ENCODE results near the gene INAFM1.
A peak's percentile ranks its signal among the peaks of the same experiment; 100 is the strongest.
"Not testable (repeated sequence)": the region's sequence is repeated elsewhere in the genome, so short reads cannot be mapped to it uniquely, and the experiment has no call there.

The INAFM1 gene

GRCh38 chr19:47240996-47241918 is 33.4 kb upstream of the INAFM1 start:
- DNase-seq (ENCODE audit: low read depth): no peak

GRCh38 chr19:47241919-47242577 is 32.6 kb upstream of the INAFM1 start:
- no peak for DNase-seq (ENCODE audit: low read depth)

- no peak for DNase-seq (ENCODE audit: low read depth)
Observed at GRCh38 chr19:47243364-47243775, 31.3 kb upstream of the INAFM1 start.

GRCh38 chr19:47243776-47244547 is 30.7 kb upstream of the INAFM1 start:
- DNase-seq (ENCODE audit: low read depth): peak; percentile 96

- DNase-seq (ENCODE audit: low read depth): no peak
Observed at GRCh38 chr19:47247308-47247990, 27.2 kb upstream of the INAFM1 start.

- not testable (repeated sequence) for DNase-seq (ENCODE audit: low read depth)
Observed at GRCh38 chr19:47253016-47253415, 21.7 kb upstream of the INAFM1 start.

GRCh38 chr19:47253467-47253881 is 21.2 kb upstream of the INAFM1 start:
- DNase-seq (ENCODE audit: low read depth): no peak

- no peak for DNase-seq (ENCODE audit: low read depth)
Observed at GRCh38 chr19:47253970-47254369, 20.7 kb upstream of the INAFM1 start.

GRCh38 chr19:47255879-47256692 is 18.6 kb upstream of the INAFM1 start, which contains the start of gene CCDC9:
Gene CCDC9, plus strand, starts transcription at chr19:47256525. Its CDS starts 1,876 bp downstream, at chr19:47258401.
- DNase-seq (ENCODE audit: low read depth): peak; percentile 93

- DNase-seq (ENCODE audit: low read depth): peak; percentile 99
Observed at GRCh38 chr19:47256693-47257410, 17.8 kb upstream of the INAFM1 start.

GRCh38 chr19:47257411-47258169 is 17.1 kb upstream of the INAFM1 start:
- DNase-seq (ENCODE audit: low read depth): no peak

- no peak for DNase-seq (ENCODE audit: low read depth)
Observed at GRCh38 chr19:47258434-47258833, 16.3 kb upstream of the INAFM1 start.

- no peak for DNase-seq (ENCODE audit: low read depth)
Observed at GRCh38 chr19:47258895-47259555, 15.7 kb upstream of the INAFM1 start.

GRCh38 chr19:47260476-47260875 is 14.2 kb upstream of the INAFM1 start:
- no peak for DNase-seq (ENCODE audit: low read depth)

GRCh38 chr19:47261946-47262793 is 12.5 kb upstream of the INAFM1 start:
- DNase-seq (ENCODE audit: low read depth): not testable (repeated sequence)

- DNase-seq (ENCODE audit: low read depth): no peak
Observed at GRCh38 chr19:47264629-47265028, 10.1 kb upstream of the INAFM1 start.

GRCh38 chr19:47266401-47266941 is 8.2 kb upstream of the INAFM1 start:
- DNase-seq (ENCODE audit: low read depth): no peak

- DNase-seq (ENCODE audit: low read depth): no peak
Observed at GRCh38 chr19:47267350-47267759, 7.3 kb upstream of the INAFM1 start.

Measured in fibroblast of the conjunctiva (primary cell).